Tibial nerve (tissue), 4 donors: ENCODE results near the gene SIRT7. TPM values are rescaled to one million over a fixed set of nuclear protein-coding genes. Genes with fewer than 3 reads are reported as not detected.

Experiments used
- DNase-seq, 2 donors: peaks; one replicate each; pipeline ENCODE4 v3.0.0-alpha.2; 2019; ENCODE audit warnings: low spot score in 2 of 2
- H3K27ac ChIP-seq, 4 donors: fragments of 200-600 bp; sonication (generic) in 3 of 4; one replicate each; pipeline ENCODE4 v1.5.1; 2017 to 2019; ENCODE audit warnings: mild to moderate bottlenecking in 1 of 4
- H3K27me3 ChIP-seq, 2 donors: fragments of 200-600 bp; sonication (generic) in 1 of 2; one replicate each; pipeline versions ENCODE4 v1.5.1 to v1.6.0; 2017 to 2019
- H3K36me3 ChIP-seq, 3 donors: fragments of 200-600 bp; sonication (generic); one replicate each; pipeline ENCODE4 v1.5.1; 2018 to 2019
- H3K4me1 ChIP-seq, 4 donors: fragments of 200-600 bp; sonication (generic) in 3 of 4; one replicate each; pipeline ENCODE4 v1.5.1; 2017 to 2019
- H3K4me3 ChIP-seq, 4 donors: fragments of 200-600 bp; sonication (generic) in 3 of 4; one replicate each; pipeline ENCODE4 v1.5.1; 2017 to 2019; ENCODE audit warnings: mild to moderate bottlenecking in 1 of 4, moderate library complexity in 1 of 4
- H3K9me3 ChIP-seq, 4 donors: fragments of 200-600 bp; sonication (generic) in 3 of 4; one replicate each; pipeline ENCODE4 v1.5.1; 2017 to 2019
- EP300 ChIP-seq, 2 donors: sonication (generic); formaldehyde crosslinking; IDR thresholded peaks; one replicate each; pipeline ENCODE4 v1.6.1; 2017; ENCODE audit warnings: antibody characterized with exemption in 2 of 2, mild to moderate bottlenecking in 1 of 2
- POLR2A ChIP-seq, 2 donors: fragments of 450-650 bp; IDR thresholded peaks; one replicate each; pipeline ENCODE4 v1.6.1; 2017; ENCODE audit warnings: antibody characterized with exemption in 2 of 2, mild to moderate bottlenecking in 2 of 2, moderate library complexity in 2 of 2
- WGBS, 2 donors: methylation state at CpG; one replicate each; pipeline ENCODE4 v1.1.5; 2018; 5-methylcytosine and 5-hydroxymethylcytosine counted together
- total RNA-seq, 4 donors: library from RNA; depleted of rRNA; stranded (reverse); fragments of >200 nt; gene quantifications; one replicate each; pipeline ENCODE4 v1.1.0, GENCODE V29; 2016
- TF ChIP-seq, protein P1 (sequence below), 5 experiments: fragments of 200-600 bp in 3 of 5; fragments of 450-650 bp in 2 of 5; sonication (generic) in 3 of 5; IDR thresholded peaks; one replicate each; pipeline ENCODE4 v1.5.1; 2016 to 2019; ENCODE audit warnings: antibody characterized with exemption in 5 of 5, mild to moderate bottlenecking in 3 of 5, moderate library complexity in 2 of 5

Gene SIRT7
- total RNA-seq, 4 donors from 2014 or later, result 22.3 to 42.2 (median 30.7) TPM

DNA sequence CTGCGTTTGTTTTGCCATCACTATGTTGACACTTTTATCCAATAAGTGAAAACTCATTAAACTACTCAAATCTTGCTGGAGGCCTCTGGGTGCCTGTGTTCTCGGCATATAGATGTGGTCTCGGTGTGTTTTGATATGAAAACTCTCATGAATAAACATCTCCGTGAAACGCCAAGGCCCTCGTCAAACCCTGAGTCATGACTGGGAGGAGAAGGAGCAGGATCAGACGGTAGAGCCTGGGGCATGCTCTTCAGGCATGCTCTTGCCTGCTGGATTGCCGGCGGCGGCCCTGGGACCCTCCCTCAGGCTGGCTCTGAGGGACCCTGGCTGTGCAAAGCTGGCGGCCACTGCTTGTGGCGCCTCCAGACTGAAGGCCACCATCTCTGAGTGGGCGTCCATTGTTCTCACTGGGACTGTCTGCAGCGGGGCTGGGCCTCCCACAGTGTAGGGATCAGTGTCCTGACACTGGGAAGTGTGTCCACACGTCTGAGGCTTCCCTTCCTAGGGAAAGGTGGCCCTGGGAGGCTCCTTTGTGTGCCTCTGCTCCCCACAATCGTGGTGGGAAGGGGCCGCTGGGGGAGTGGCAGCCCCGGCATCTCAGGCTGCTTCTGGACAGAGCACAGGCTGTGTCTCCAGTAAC lies 17.7 kb downstream of the SIRT7 start:
- Histone ChIP-seq H3K4me3 (no peak overlapping the region), H3K4me1 (peaks cover 0 to 18% (median 9%) of the 10 kb centered on the region in 4 donors), H3K36me3 (peaks cover 2 to 78% (median 4%) of the 10 kb centered on the region in 3 donors), H3K27ac (no peak overlapping the region), H3K9me3 (no peaks in the 10 kb centered on the region), H3K27me3 (peaks cover 0 to 8% of the 10 kb centered on the region in 2 donors)
- TF ChIP-seq EP300 (IDR thresholded peaks at IDR 0.05) (no peak), POLR2A (IDR thresholded peaks at IDR 0.05) (no peak)
- TF ChIP-seq, protein P1, sequence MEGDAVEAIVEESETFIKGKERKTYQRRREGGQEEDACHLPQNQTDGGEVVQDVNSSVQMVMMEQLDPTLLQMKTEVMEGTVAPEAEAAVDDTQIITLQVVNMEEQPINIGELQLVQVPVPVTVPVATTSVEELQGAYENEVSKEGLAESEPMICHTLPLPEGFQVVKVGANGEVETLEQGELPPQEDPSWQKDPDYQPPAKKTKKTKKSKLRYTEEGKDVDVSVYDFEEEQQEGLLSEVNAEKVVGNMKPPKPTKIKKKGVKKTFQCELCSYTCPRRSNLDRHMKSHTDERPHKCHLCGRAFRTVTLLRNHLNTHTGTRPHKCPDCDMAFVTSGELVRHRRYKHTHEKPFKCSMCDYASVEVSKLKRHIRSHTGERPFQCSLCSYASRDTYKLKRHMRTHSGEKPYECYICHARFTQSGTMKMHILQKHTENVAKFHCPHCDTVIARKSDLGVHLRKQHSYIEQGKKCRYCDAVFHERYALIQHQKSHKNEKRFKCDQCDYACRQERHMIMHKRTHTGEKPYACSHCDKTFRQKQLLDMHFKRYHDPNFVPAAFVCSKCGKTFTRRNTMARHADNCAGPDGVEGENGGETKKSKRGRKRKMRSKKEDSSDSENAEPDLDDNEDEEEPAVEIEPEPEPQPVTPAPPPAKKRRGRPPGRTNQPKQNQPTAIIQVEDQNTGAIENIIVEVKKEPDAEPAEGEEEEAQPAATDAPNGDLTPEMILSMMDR (IDR thresholded peaks at IDR 0.05), result no peak
- DNase-seq, result no peak
- 61 to 75% methylated on average over 9 to 18 of the region's 18 CpGs for WGBS, 2 donors

DNA sequence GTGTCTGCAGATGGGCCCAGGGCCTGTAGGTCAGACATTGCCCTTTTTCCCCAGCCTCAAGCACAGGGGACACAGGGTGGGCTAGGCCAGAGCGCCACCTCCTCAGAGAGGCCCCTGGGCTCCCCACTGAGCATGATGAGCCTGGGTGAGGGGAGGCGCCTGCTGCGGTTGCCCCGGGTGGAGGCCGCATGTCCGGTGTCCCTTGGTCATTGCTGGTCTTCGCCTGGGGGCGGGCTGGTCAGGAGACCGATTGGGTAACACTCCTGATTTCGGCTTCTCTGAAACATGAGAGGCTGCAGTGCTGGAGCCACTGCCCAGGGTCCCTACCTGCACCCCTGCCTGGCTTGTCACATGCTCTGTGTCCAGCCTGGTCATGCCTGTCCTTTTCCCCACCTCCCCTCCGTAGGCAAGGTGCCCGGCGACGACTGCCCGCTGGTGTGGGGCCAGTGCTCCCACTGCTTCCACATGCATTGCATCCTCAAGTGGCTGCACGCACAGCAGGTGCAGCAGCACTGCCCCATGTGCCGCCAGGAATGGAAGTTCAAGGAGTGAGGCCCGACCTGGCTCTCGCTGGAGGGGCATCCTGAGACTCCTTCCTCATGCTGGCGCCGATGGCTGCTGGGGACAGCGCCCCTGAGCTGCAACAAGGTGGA lies 18.3 kb downstream of the SIRT7 start:
- H3K27ac ChIP-seq, result no peak overlapping the region
- no peaks in the 10 kb centered on the region for H3K9me3 ChIP-seq
- H3K4me3 ChIP-seq, result no peak overlapping the region
- DNase-seq, result no peak
- H3K4me1 ChIP-seq, result peaks cover 0 to 18% (median 9%) of the 10 kb centered on the region in 4 donors
- H3K27me3 ChIP-seq, result peaks cover 0 to 8% of the 10 kb centered on the region in 2 donors
- H3K36me3 ChIP-seq, result peaks cover 2 to 78% (median 4%) of the 10 kb centered on the region in 3 donors
- TF ChIP-seq, protein P1 (IDR thresholded peaks at IDR 0.05), result no peak
- TF ChIP-seq POLR2A (IDR thresholded peaks at IDR 0.05) (no peak), EP300 (IDR thresholded peaks at IDR 0.05) (no peak)
- WGBS, 2 donors, result 90 to 94% methylated on average over 18 to 21 of the region's 22 CpGs

DNA sequence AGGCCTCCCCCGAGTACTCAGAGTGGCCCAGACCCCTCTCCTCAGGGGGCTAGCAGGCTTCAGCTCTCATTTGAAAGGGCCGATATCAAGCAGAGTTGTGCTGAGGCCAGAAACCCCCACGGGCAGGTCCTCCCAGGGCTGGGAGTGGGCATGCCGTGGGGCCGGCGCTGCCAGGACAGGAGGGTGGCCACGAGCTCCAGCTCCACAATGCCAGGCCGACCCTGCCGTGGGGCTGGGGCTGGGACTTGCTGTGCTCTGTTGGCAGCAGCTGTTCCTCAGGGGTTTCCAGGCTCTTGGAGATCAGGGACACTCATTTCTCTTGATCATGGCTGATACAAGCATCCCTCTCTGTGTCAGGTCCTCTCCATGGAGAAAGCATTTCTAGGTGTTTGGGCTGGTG lies 19.1 kb downstream of the SIRT7 start:
- no peak for DNase-seq
- WGBS, 2 donors, result 94 to 97% methylated on average over 8 to 9 of the region's 9 CpGs
- Histone ChIP-seq H3K27me3 (peaks cover 0 to 8% of the 10 kb centered on the region in 2 donors), H3K27ac (no peak overlapping the region), H3K9me3 (no peaks in the 10 kb centered on the region), H3K36me3 (peaks cover 2 to 78% (median 4%) of the 10 kb centered on the region in 3 donors), H3K4me1 (peaks cover 0 to 18% (median 9%) of the 10 kb centered on the region in 4 donors), H3K4me3 (no peak overlapping the region)
- no peak for TF ChIP-seq EP300 (IDR thresholded peaks at IDR 0.05)
- TF ChIP-seq, protein P1 (IDR thresholded peaks at IDR 0.05), result no peak
- no peak for TF ChIP-seq POLR2A (IDR thresholded peaks at IDR 0.05)

DNA sequence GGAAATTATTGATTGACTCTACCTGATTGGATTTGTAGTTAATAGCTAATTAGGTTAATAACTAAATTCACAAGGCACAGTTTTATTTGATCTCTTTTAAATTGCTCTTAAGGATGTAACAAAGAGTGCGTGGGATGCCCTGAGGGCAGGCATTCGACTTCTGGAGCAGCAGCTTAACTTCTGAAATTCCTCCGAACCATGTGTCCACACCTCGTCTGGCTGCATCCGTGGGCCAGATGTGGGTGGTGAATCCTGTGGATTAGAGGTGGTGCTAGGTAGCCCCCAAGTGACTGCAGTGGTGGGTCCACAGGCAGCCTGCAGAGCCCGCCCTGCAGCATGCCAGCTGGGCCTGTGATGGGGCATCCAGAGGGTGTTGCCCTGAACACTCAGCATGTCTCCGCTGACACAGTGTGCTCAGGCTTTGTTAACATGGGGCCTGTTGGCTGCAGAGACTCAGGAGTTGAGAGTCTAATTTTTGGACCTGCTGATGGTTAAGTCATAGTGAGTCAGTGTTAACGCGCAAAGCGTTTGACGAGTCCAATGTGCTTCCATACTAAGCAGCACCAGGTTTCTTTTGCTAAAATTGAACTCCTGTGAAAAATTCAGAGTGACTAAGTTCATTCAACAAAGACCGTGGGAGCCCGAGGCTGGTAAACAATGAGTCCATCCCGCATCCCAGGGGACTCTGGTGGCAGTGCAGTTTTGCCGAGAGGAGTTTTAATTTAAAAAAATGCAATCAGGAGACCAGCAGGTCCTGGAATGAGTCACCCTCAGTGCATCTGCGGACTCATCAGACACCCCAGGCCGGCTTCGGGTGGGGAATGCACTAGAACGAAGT lies 19.7 kb downstream of the SIRT7 start:
- no peaks in the 10 kb centered on the region for H3K9me3 ChIP-seq
- H3K4me3 ChIP-seq, result no peak overlapping the region
- TF ChIP-seq, protein P1 (IDR thresholded peaks at IDR 0.05), result no peak
- no peak for TF ChIP-seq EP300 (IDR thresholded peaks at IDR 0.05)
- TF ChIP-seq POLR2A (IDR thresholded peaks at IDR 0.05), result no peak
- peaks cover 2 to 76% (median 4%) of the 10 kb centered on the region in 3 donors for H3K36me3 ChIP-seq
- 84 to 90% methylated on average over 18 of the region's 19 CpGs for WGBS, 2 donors
- no peak for DNase-seq
- H3K4me1 ChIP-seq, result peaks cover 0 to 21% (median 9%) of the 10 kb centered on the region in 4 donors
- H3K27ac ChIP-seq, result no peak overlapping the region
- H3K27me3 ChIP-seq, result peaks cover 0 to 8% of the 10 kb centered on the region in 2 donors
